ENCODE measurements around the gene MMP25. TPM values are rescaled to one million over a fixed set of nuclear protein-coding genes. Genes with fewer than 3 reads are reported as not detected.

Gene MMP25
- total and polyA plus RNA-seq, 2 donors from 2014 or later, result 0.65 to 1.7 TPM

DNA sequence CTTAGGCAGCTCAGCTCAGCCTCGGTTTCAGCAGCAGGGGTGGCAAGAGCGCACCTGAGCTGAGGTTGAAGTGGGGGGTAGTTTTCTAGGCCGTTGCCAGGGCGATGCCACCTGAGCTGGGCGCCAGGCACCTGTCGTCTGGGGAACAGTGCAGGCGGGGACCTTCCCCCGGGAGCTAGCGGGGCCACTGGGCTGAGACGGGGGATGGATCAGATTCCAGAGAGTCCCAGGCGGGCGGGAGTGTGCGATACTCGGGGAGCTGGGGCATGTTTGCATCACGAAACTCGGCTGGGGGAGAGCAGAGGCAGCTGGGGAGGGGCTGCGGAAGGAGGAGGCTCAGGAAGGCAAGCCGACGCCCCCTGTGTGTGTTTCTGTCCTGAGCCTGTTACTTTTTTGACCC is 34.1 kb upstream of the MMP25 start:
- DNase-seq (peak in 4 of 5 donors; percentile 91 to 92 (median 92)), FAIRE-seq (no peak)
- no peak overlapping the region for H3K9ac ChIP-seq (ENCODE audit: low read length in 3 of 3)
- TF ChIP-seq, protein P1, sequence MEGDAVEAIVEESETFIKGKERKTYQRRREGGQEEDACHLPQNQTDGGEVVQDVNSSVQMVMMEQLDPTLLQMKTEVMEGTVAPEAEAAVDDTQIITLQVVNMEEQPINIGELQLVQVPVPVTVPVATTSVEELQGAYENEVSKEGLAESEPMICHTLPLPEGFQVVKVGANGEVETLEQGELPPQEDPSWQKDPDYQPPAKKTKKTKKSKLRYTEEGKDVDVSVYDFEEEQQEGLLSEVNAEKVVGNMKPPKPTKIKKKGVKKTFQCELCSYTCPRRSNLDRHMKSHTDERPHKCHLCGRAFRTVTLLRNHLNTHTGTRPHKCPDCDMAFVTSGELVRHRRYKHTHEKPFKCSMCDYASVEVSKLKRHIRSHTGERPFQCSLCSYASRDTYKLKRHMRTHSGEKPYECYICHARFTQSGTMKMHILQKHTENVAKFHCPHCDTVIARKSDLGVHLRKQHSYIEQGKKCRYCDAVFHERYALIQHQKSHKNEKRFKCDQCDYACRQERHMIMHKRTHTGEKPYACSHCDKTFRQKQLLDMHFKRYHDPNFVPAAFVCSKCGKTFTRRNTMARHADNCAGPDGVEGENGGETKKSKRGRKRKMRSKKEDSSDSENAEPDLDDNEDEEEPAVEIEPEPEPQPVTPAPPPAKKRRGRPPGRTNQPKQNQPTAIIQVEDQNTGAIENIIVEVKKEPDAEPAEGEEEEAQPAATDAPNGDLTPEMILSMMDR (IDR thresholded peaks at IDR 0.05; ENCODE audit: borderline replicate concordance, extremely low read depth, insufficient read depth), result no peak
- peaks cover 5% of the 10 kb centered on the region for H3K27me3 ChIP-seq (ENCODE audit: control insufficient read depth, insufficient read depth, low read length)
- H3K27ac ChIP-seq (ENCODE audit: low read depth in 2 of 2, low read length in 2 of 2), result no peak overlapping the region
- no peak overlapping the region for H3K4me3 ChIP-seq (ENCODE audit: low read length in 3 of 3)
- no peaks in the 10 kb centered on the region for H3K36me3 ChIP-seq (ENCODE audit: control insufficient read depth in 2 of 3, insufficient read depth in 3 of 3, low read length in 3 of 3)
- no peaks in the 10 kb centered on the region for H3K9me3 ChIP-seq (ENCODE audit: control insufficient read depth in 2 of 3, insufficient read depth in 1 of 3, low read length in 3 of 3)
- intact Hi-C loops (cut with DNase I), result no loop called here
- H3K4me1 ChIP-seq (ENCODE audit: control insufficient read depth in 2 of 3, insufficient read depth in 2 of 3, low read depth in 1 of 3, low read length in 3 of 3), result peaks cover 0 to 3% (median 0%) of the 10 kb centered on the region in 3 donors

DNA sequence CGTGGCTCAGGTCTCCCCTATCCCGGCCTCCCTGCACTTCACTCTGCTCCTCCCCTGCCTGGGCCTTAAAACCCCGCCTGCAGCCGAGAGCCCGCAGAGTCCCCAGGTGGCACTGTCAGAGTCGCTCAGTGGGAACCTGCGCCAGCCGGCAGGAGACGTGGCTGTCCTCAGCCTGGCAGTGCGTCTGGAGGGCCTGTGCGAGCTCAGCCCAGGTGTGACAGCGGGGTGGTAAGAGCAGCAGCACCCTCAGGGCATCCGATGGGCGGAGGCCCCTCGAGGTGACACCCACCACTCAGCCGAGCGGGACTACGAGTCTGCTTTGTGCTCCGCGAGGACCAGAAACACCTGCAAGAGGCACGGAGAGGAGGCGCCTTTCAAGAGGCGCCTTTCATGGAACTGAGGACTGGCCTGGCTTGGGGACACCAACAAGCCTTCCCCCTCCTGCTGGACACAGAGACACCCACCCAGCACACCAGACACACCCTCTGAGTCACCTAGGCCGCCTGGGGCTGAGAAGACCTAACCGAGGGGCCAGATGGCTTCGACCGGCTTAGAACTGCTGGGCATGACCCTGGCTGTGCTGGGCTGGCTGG is 33.4 kb upstream of the MMP25 start, which contains the start of gene CLDN9:
Gene CLDN9 (plus strand): TSS at position 96 of the 593 bp plus-strand sequence. CDS start 440 bp downstream, at position 536.
- no peak within 1 kb of the TSS for H3K27ac ChIP-seq (ENCODE audit: low read depth in 2 of 2, low read length in 2 of 2)
- no peak for FAIRE-seq
- H3K27me3 ChIP-seq (ENCODE audit: control insufficient read depth, insufficient read depth, low read length), result peaks cover 5% of the 10 kb centered on the region
- no peaks in the 10 kb centered on the region for H3K36me3 ChIP-seq (ENCODE audit: control insufficient read depth in 2 of 3, insufficient read depth in 3 of 3, low read length in 3 of 3)
- peaks cover 0 to under 1% (median 0%) of the 10 kb centered on the region in 3 donors for H3K4me1 ChIP-seq (ENCODE audit: control insufficient read depth in 2 of 3, insufficient read depth in 2 of 3, low read depth in 1 of 3, low read length in 3 of 3)
- no peaks in the 10 kb centered on the region for H3K9me3 ChIP-seq (ENCODE audit: control insufficient read depth in 2 of 3, insufficient read depth in 1 of 3, low read length in 3 of 3)
- intact Hi-C loops (cut with DNase I), result no loop called here
- TF ChIP-seq, protein P1 (IDR thresholded peaks at IDR 0.05; ENCODE audit: borderline replicate concordance, extremely low read depth, insufficient read depth), result no peak
- DNase-seq, result peak in 4 of 5 donors; percentile 77 to 83 (median 80)
- H3K4me3 ChIP-seq (ENCODE audit: low read length in 3 of 3), result no peak within 1 kb of the TSS
- H3K9ac ChIP-seq (ENCODE audit: low read length in 3 of 3), result no peak within 1 kb of the TSS

GRCh38 chr16:3013491-3013951 is 32.8 kb upstream of the MMP25 start:
- peaks cover 0 to 3% (median 0%) of the 10 kb centered on the region in 3 donors for H3K4me1 ChIP-seq (ENCODE audit: control insufficient read depth in 2 of 3, insufficient read depth in 2 of 3, low read depth in 1 of 3, low read length in 3 of 3)
- H3K9ac ChIP-seq (ENCODE audit: low read length in 3 of 3), result no peak overlapping the region
- TF ChIP-seq, protein P1 (IDR thresholded peaks at IDR 0.05; ENCODE audit: borderline replicate concordance, extremely low read depth, insufficient read depth), result no peak
- intact Hi-C loops (cut with DNase I), result no loop called here
- no peaks in the 10 kb centered on the region for H3K9me3 ChIP-seq (ENCODE audit: control insufficient read depth in 2 of 3, insufficient read depth in 1 of 3, low read length in 3 of 3)
- H3K36me3 ChIP-seq (ENCODE audit: control insufficient read depth in 2 of 3, insufficient read depth in 3 of 3, low read length in 3 of 3), result no peaks in the 10 kb centered on the region
- no peak overlapping the region for H3K4me3 ChIP-seq (ENCODE audit: low read length in 3 of 3)
- H3K27ac ChIP-seq (ENCODE audit: low read depth in 2 of 2, low read length in 2 of 2), result no peak overlapping the region
- FAIRE-seq, result no peak
- DNase-seq, result no peak
- H3K27me3 ChIP-seq (ENCODE audit: control insufficient read depth, insufficient read depth, low read length), result peaks cover 7% of the 10 kb centered on the region
